H1 (cell line): Measurements from ENCODE around the gene HIVEP3. TPM values are rescaled to one million over a fixed set of nuclear protein-coding genes. Genes with fewer than 3 reads are reported as not detected.

Source experiments
- CTCF ChIA-PET: fragments of 300-600 bp; sonication (Branson Sonifier 250); formaldehyde crosslinking; loops from one replicate; lab custom pipeline; 2021; ENCODE audit not compliant: partially characterized antibody; lab: Charles Lee
- POLR2A ChIA-PET: fragments of 300-600 bp; sonication (Branson Sonifier 250); formaldehyde crosslinking; loops from one replicate; lab custom pipeline; 2021; ENCODE audit warnings: inconsistent platforms; ENCODE audit not compliant: partially characterized antibody; lab: Charles Lee
- DNase-seq, 2 experiments: peaks; one replicate each; pipeline versions ENCODE4 v3.0.0 to v3.0.0-alpha.2; 2010 to 2022; ENCODE audit warnings: low spot score in 2 of 2, low read depth in 1 of 2, mixed read lengths in 1 of 2
- FAIRE-seq: peaks from 2 replicates; lab custom pipeline; 2011; peaks lifted over from hg19 to GRCh38; lab: Jason Lieb, UNC
- H2AFZ ChIP-seq: 2 replicates; pipeline ENCODE4 v1.8.1; 2012; ENCODE audit warnings: low read length, inconsistent platforms
- H2AK5ac ChIP-seq: 2 replicates; pipeline ENCODE4 v1.6.1; 2013; ENCODE audit warnings: low read depth, low read length
- H2BK120ac ChIP-seq: replicated peaks from 2 replicates; pipeline ENCODE3; 2013; ENCODE audit warnings: low read depth, low read length, inconsistent platforms
- H2BK12ac ChIP-seq: 2 replicates; pipeline ENCODE4 v1.6.1; 2013; ENCODE audit warnings: low read depth, low read length
- H2BK15ac ChIP-seq: 2 replicates; pipeline ENCODE4 v1.6.1; 2013; ENCODE audit warnings: low read length
- H2BK20ac ChIP-seq: 2 replicates; pipeline ENCODE4 v1.6.1; 2013; ENCODE audit warnings: low read length
- H2BK5ac ChIP-seq: 2 replicates; pipeline ENCODE4 v1.6.1; 2013; ENCODE audit warnings: low read depth, low read length
- H3K14ac ChIP-seq: 2 replicates; pipeline ENCODE4 v1.6.1; 2013; ENCODE audit warnings: inconsistent platforms; ENCODE audit not compliant: insufficient read length
- H3K18ac ChIP-seq: 2 replicates; pipeline ENCODE4 v1.6.1; 2013; ENCODE audit warnings: low read length; ENCODE audit errors: extremely low read depth
- H3K23ac ChIP-seq: 2 replicates; pipeline ENCODE4 v1.6.1; 2013; ENCODE audit warnings: inconsistent platforms; ENCODE audit not compliant: insufficient read length
- H3K23me2 ChIP-seq: 2 replicates; pipeline ENCODE4 v1.6.1; 2013; ENCODE audit warnings: low read depth, low read length
- H3K27ac ChIP-seq: 2 replicates; pipeline ENCODE4 v1.6.1; 2011; ENCODE audit warnings: low read depth, low read length, inconsistent platforms
- H3K27me3 ChIP-seq, 4 experiments: replicated peaks in 1 of 4; 1 replicate in 1 of 4; 2 replicates in 3 of 4; pipeline versions ENCODE4 v1.6.1 to v1.8.1; 2011 to 2013; ENCODE audit warnings: low read length in 3 of 4, mild to moderate bottlenecking in 3 of 4, inconsistent platforms in 2 of 4, mixed read lengths in 2 of 4, moderate library complexity in 1 of 4; ENCODE audit not compliant: control insufficient read depth in 3 of 4, insufficient read depth in 3 of 4; ENCODE audit errors: extremely low read depth in 1 of 4
- H3K36me3 ChIP-seq, 4 experiments: 2 replicates each; pipeline versions ENCODE4 v1.6.1 to v1.8.1; 2011 to 2013; ENCODE audit warnings: mild to moderate bottlenecking in 4 of 4, low read length in 3 of 4, moderate library complexity in 2 of 4, control low read depth in 1 of 4, inconsistent platforms in 1 of 4; ENCODE audit not compliant: insufficient read depth in 4 of 4, control insufficient read depth in 2 of 4
- H3K4ac ChIP-seq: replicated peaks from 2 replicates; pipeline ENCODE3; 2013; ENCODE audit warnings: low read length, low read depth, mixed read lengths, inconsistent platforms; ENCODE audit not compliant: insufficient read length
- H3K4me1 ChIP-seq, 4 experiments: replicated peaks in 1 of 4; 1 replicate in 1 of 4; 2 replicates in 3 of 4; pipeline versions ENCODE4 v1.6.1 to v1.8.1; 2011 to 2013; ENCODE audit warnings: low read length in 3 of 4, inconsistent platforms in 2 of 4, mixed read lengths in 1 of 4; ENCODE audit not compliant: insufficient read depth in 4 of 4, control insufficient read depth in 3 of 4
- H3K4me2 ChIP-seq, 2 experiments: 2 replicates each; pipeline versions ENCODE4 v1.6.1 to v1.8.1; 2011 to 2013; ENCODE audit warnings: low read depth in 2 of 2, low read length in 2 of 2, control low read depth in 1 of 2, inconsistent platforms in 1 of 2, mild to moderate bottlenecking in 1 of 2; ENCODE audit not compliant: insufficient read depth in 1 of 2
- H3K4me3 ChIP-seq, 4 experiments: fragments of 200-600, 300-600 bp in 1 of 4; sonication (generic), shearing (Covaris generic), sonication (Bioruptor Twin) in 1 of 4; 2 replicates each; pipeline versions ENCODE4 v1.5.1 to v1.8.1; 2011 to 2016; ENCODE audit warnings: low read length in 4 of 4, low read depth in 3 of 4, control low read depth in 2 of 4, inconsistent platforms in 2 of 4, mild to moderate bottlenecking in 2 of 4, mixed read lengths in 1 of 4, moderate library complexity in 1 of 4; ENCODE audit not compliant: insufficient read depth in 2 of 4; ENCODE audit errors: extremely low read depth in 1 of 4
- H3K56ac ChIP-seq: replicated peaks from 2 replicates; pipeline ENCODE3; 2013; ENCODE audit warnings: low read depth, mild to moderate bottlenecking, mixed read lengths, low read length, inconsistent platforms; ENCODE audit not compliant: insufficient read length
- H3K79me1 ChIP-seq: 2 replicates; pipeline ENCODE4 v1.6.1; 2013; ENCODE audit warnings: low read depth, low read length, control low read depth
- H3K79me2 ChIP-seq, 2 experiments: 2 replicates each; pipeline versions ENCODE4 v1.6.1 to v1.8.1; 2012 to 2013; ENCODE audit warnings: low read length in 2 of 2, mild to moderate bottlenecking in 2 of 2, inconsistent platforms in 1 of 2; ENCODE audit not compliant: insufficient read depth in 2 of 2, control insufficient read depth in 1 of 2
- H3K9ac ChIP-seq, 4 experiments: replicated peaks in 1 of 4; 1 replicate in 1 of 4; 2 replicates in 3 of 4; pipeline versions ENCODE4 v1.6.1 to v1.8.1; 2011 to 2013; ENCODE audit warnings: low read depth in 3 of 4, low read length in 3 of 4, control low read depth in 2 of 4, mild to moderate bottlenecking in 2 of 4, moderate library complexity in 2 of 4, inconsistent platforms in 1 of 4; ENCODE audit errors: extremely low read depth in 1 of 4
- H3K9me3 ChIP-seq, 2 experiments: 2 replicates each; pipeline versions ENCODE4 v1.6.1 to v1.8.1; 2012 to 2013; ENCODE audit warnings: mild to moderate bottlenecking in 2 of 2, moderate library complexity in 2 of 2, control low read depth in 1 of 2, inconsistent platforms in 1 of 2, low read depth in 1 of 2, low read length in 1 of 2, mixed read lengths in 1 of 2; ENCODE audit not compliant: insufficient read depth in 2 of 2
- H4K20me1 ChIP-seq, 2 experiments: replicated peaks in 1 of 2; 2 replicates each; pipeline versions ENCODE3 to v1.8.1; 2011 to 2013; ENCODE audit warnings: inconsistent platforms in 2 of 2, low read length in 2 of 2, mild to moderate bottlenecking in 1 of 2; ENCODE audit not compliant: insufficient read depth in 2 of 2, control insufficient read depth in 1 of 2
- H4K5ac ChIP-seq: 2 replicates; pipeline ENCODE4 v1.6.1; 2013; ENCODE audit warnings: low read length, low read depth, mixed read lengths, inconsistent platforms; ENCODE audit not compliant: insufficient read length
- H4K8ac ChIP-seq: 2 replicates; pipeline ENCODE4 v1.8.0; 2013; ENCODE audit warnings: mild to moderate bottlenecking, moderate library complexity, low read length, inconsistent platforms; ENCODE audit not compliant: insufficient read depth; ENCODE audit errors: extremely low read depth
- H4K91ac ChIP-seq: replicated peaks from 2 replicates; pipeline ENCODE3; 2013; ENCODE audit warnings: low read length, mixed read lengths, inconsistent platforms; ENCODE audit not compliant: insufficient read length
- BCL11A ChIP-seq, 2 experiments: IDR thresholded peaks; one replicate each; pipeline ENCODE4 v1.6.1; 2011; ENCODE audit warnings: low read depth in 2 of 2, low read length in 2 of 2, mild to moderate bottlenecking in 2 of 2
- FOSL1 ChIP-seq: IDR thresholded peaks from 2 replicates; pipeline ENCODE4 v1.6.1; 2011; ENCODE audit warnings: mild to moderate bottlenecking, low read depth, low read length, moderate library complexity; ENCODE audit not compliant: insufficient read depth
- JUND ChIP-seq: IDR thresholded peaks from 2 replicates; pipeline ENCODE4 v1.6.1; 2011; ENCODE audit warnings: mild to moderate bottlenecking, improper control_type of control experiment, low read length
- MAFK ChIP-seq: IDR thresholded peaks from 2 replicates; pipeline ENCODE4 v1.6.1; 2012; ENCODE audit warnings: low read depth, mild to moderate bottlenecking, improper control_type of control experiment, low read length
- MAX ChIP-seq: IDR thresholded peaks from 2 replicates; pipeline ENCODE4 v1.6.1; 2012; ENCODE audit warnings: inconsistent platforms
- RXRA ChIP-seq: IDR thresholded peaks from 2 replicates; pipeline ENCODE4 v1.6.1; 2011; ENCODE audit warnings: low read depth, mild to moderate bottlenecking, low read length, moderate library complexity; ENCODE audit not compliant: insufficient read depth
- SIRT6 ChIP-seq: IDR thresholded peaks from one replicate; pipeline ENCODE4 v1.7.1; 2012; ENCODE audit warnings: low read length, inconsistent platforms
- SIX5 ChIP-seq: IDR thresholded peaks from 2 replicates; pipeline ENCODE4 v1.6.1; 2011; ENCODE audit warnings: mild to moderate bottlenecking, low read depth, low read length
- SP1 ChIP-seq: IDR thresholded peaks from 2 replicates; pipeline ENCODE4 v1.6.1; 2011; ENCODE audit warnings: low read depth, low read length
- WGBS, 2 experiments: shearing (Covaris generic) in 1 of 2; methylation state at CpG; one replicate each; pipeline versions ENCODE4 v1.1.6 to v1.1.7; 2013 to 2015; ENCODE audit warnings: low lambda C conversion rate in 2 of 2, mixed read lengths in 2 of 2, inconsistent platforms in 1 of 2, low coverage in 1 of 2, missing lambda C conversion rate in 1 of 2; ENCODE audit not compliant: insufficient replicate concordance in 2 of 2, insufficient coverage in 1 of 2, insufficient read length in 1 of 2; ENCODE audit errors: extremely low coverage in 1 of 2, missing lambda C conversion rate in 1 of 2; 5-methylcytosine and 5-hydroxymethylcytosine counted together
- polyA plus RNA-seq, 7 experiments: library from polyadenylated mRNA; depleted of rRNA in 3 of 7; stranded (reverse) in 5 of 7; unstranded in 2 of 7; fragments of >200 nt in 5 of 7; fragments of 200-250 nt in 2 of 7; gene quantifications; 1 replicate in 5 of 7; 2 replicates in 1 of 7; 4 replicates in 1 of 7; pipeline versions ENCODE4 v1.2.1 to v1.2.3, GENCODE V29; 2011 to 2013; ENCODE audit warnings: missing spikeins in 2 of 7, mixed read lengths in 2 of 7
- total RNA-seq: library from RNA; stranded (reverse); fragmentation: NEBNext Ultra II Directional; extraction: Animal tissue kit (Norgen Biotek cat#: 25700); gene quantifications from 2 replicates; pipeline ENCODE4 v1.2.1, GENCODE V29; 2021

Gene HIVEP3
- total and polyA plus RNA-seq, 2 of the 8 experiments (the other 6 are each of a cell fraction or from before 2014, with no cell fraction given) = 0.24 to 0.69 TPM

GRCh38 chr1:41722184-41722583, 196.5 kb downstream of the HIVEP3 start:
- no peaks in the 10 kb centered on the region; the same call in 1 of the 2 replicates for H3K23me2 ChIP-seq
- H3K14ac ChIP-seq = no peak overlapping the region
- H3K79me1 ChIP-seq = no peaks in the 10 kb centered on the region
- DNase-seq = no peak
- 100% methylated on average over 1 of the region's 1 CpG; no CpG with 5 or more reads in 1 of the 2 experiments for WGBS, 2 experiments
- H4K8ac ChIP-seq = no peak overlapping the region
- H3K27me3 ChIP-seq = no peaks in the 10 kb centered on the region
- no peak overlapping the region for H3K27ac ChIP-seq
- no peak overlapping the region for H2BK20ac ChIP-seq
- H3K4me2 ChIP-seq = no peak overlapping the region
- no peak overlapping the region for H3K4ac ChIP-seq
- no peak overlapping the region for H3K18ac ChIP-seq
- no peak overlapping the region for H4K91ac ChIP-seq
- no peak overlapping the region for H2BK5ac ChIP-seq
- H2BK15ac ChIP-seq = no peak overlapping the region
- H3K4me3 ChIP-seq = no peak overlapping the region
- no peak overlapping the region for H2AFZ ChIP-seq
- no peaks in the 10 kb centered on the region for H3K4me1 ChIP-seq
- CTCF ChIA-PET = interaction anchor here (0.6 to 1.8 kb wide), 5 partner anchors 9 to 266 kb away, joined by 3 to 7 read pairs (median 3); no protein-coding TSS in a partner anchor
- no peak for FAIRE-seq
- no peak overlapping the region for H2BK120ac ChIP-seq
- no peaks in the 10 kb centered on the region for H3K36me3 ChIP-seq
- H3K56ac ChIP-seq = no peak overlapping the region
- no peak overlapping the region for H4K5ac ChIP-seq
- no peaks in the 10 kb centered on the region for H3K79me2 ChIP-seq
- POLR2A ChIA-PET = no interaction called here
- H3K23ac ChIP-seq = no peak overlapping the region
- H3K9ac ChIP-seq = no peak overlapping the region
- no peaks in the 10 kb centered on the region for H4K20me1 ChIP-seq
- H2AK5ac ChIP-seq = no peak overlapping the region
- H2BK12ac ChIP-seq = no peak overlapping the region
- H3K9me3 ChIP-seq = no peaks in the 10 kb centered on the region
- TF ChIP-seq FOSL1 (no peak), MAFK (no peak), MAX (no peak), JUND (no peak), RXRA (no peak), SP1 (no peak), BCL11A (IDR thresholded peaks at IDR 0.05; ENCODE audit: low read depth in 2 of 2, low read length in 2 of 2) (no peak), SIRT6 (no peak), SIX5 (no peak)
- TF ChIP-seq, all 59 proteins: peak for 0
